AG04449 (cell line): ENCODE measurements around the gene LARGE1.

Source experiments
- CTCF ChIA-PET: fragments of 350-600 bp; formaldehyde crosslinking; extraction: SDS; loops from one replicate; lab custom pipeline; 2021; ENCODE audit warnings: antibody characterized with exemption; lab: Yijun Ruan, JAX
- POLR2A ChIA-PET: fragments of 400-600, 350-600 bp; formaldehyde crosslinking; extraction: SDS; loops from one replicate; lab custom pipeline; 2020; ENCODE audit warnings: antibody characterized with exemption, inconsistent platforms; lab: Yijun Ruan, JAX
- DNase-seq: peaks from one replicate; pipeline ENCODE4 v3.0.0-alpha.2; 2010; ENCODE audit warnings: low read depth, low spot score
- H3K4me3 ChIP-seq: 2 replicates; pipeline ENCODE4 v1.5.1; 2011; ENCODE audit warnings: low read depth, mild to moderate bottlenecking, control low read depth, low read length
- CTCF ChIP-seq: IDR thresholded peaks from one replicate; pipeline ENCODE4 v1.5.1; 2011; ENCODE audit warnings: mild to moderate bottlenecking, moderate library complexity, low read length, control low read depth, inconsistent platforms; ENCODE audit not compliant: insufficient read depth; ENCODE audit errors: missing control alignments

Gene LARGE1

DNA sequence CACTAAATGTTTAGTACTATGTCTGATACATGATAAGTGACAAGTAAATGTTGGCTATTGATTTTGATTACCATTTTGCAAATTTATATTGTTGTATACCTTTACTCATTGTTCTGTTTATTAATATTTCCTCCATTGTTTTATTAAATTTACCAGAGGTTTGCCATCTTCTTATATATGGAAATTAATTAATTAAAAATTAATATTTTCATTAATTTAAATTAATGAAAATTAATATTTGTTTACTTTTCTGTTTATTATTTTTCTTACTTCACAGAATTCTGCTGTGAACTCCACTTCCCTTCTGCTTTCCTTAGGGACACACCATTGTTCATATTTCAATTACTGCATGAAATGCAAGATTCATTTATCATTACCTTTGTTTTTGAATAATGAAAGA, 331.0 kb downstream of the LARGE1 start:
- no peak for DNase-seq
- ChIA-PET CTCF (no interaction called here), POLR2A (no interaction called here)
- TF ChIP-seq CTCF: no peak
- H3K4me3 ChIP-seq: no peak overlapping the region

GRCh38 chr22:33588860-33589259, 331.4 kb downstream of the LARGE1 start:
- H3K4me3 ChIP-seq: no peak overlapping the region
- TF ChIP-seq CTCF: no peak
- POLR2A ChIA-PET: no interaction called here
- no peak for DNase-seq
- CTCF ChIA-PET: interaction anchor here (0.8 kb wide), 1 partner anchor 9 kb away, joined by 4 read pairs; no protein-coding TSS in a partner anchor

DNA sequence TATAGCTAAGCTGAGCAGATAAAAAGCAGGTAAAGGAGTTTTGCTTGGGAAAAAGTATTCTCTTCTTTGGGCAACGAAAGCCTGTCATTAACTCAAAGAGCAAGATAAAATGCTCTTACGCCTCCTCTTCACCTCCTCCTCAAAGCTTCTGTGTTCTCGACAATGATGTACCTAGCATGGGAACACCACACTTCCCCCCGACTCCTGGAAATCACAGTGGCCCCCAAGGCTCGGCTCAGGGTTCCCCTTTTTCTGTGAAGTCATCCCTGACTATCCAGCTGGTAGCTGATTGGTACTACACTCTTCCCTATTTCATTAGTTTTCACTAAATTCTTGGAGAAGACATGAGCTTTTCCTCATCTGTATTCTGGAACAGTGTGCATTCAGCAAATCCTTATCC, 336.1 kb downstream of the LARGE1 start:
- TF ChIP-seq CTCF: no peak
- H3K4me3 ChIP-seq: no peak overlapping the region
- CTCF ChIA-PET: interaction anchor here (4.0 kb wide), 1 partner anchor 282 kb away, joined by 18 read pairs; no protein-coding TSS in a partner anchor
- no peak for DNase-seq
- POLR2A ChIA-PET: no interaction called here

DNA sequence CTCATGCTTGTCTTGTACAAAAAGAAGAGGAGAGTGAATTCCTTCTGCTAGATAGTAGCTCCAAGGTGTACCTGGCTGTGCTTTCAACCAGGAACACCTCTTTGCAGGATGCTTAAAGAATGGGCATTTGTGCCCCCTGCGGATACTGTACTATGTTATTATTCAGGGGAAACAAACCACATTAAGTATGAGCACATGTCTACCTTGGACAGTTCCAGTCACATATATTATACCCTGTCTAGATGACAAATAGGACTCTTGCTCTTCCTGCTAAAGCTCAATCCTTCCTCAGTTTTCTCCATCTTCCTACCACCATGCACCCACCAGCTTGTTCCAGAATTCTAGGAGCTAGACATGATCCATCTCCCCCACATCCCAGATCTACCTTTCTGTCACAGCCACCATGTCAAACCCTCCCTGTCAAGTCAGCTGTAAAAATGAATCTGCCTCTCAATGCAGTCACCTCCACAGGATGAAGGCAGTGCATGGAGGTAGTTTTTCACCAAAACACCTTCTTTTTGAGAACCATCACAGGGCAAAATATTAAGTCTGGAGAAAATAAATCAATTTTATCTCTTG, 337.4 kb downstream of the LARGE1 start:
- no peak for DNase-seq
- POLR2A ChIA-PET: no interaction called here
- H3K4me3 ChIP-seq: no peak overlapping the region
- no peak for TF ChIP-seq CTCF
- CTCF ChIA-PET: interaction anchor here (0.7 to 4.0 kb wide), 2 partner anchors 10 to 280 kb away, joined by 3 to 18 read pairs; no protein-coding TSS in a partner anchor

DNA sequence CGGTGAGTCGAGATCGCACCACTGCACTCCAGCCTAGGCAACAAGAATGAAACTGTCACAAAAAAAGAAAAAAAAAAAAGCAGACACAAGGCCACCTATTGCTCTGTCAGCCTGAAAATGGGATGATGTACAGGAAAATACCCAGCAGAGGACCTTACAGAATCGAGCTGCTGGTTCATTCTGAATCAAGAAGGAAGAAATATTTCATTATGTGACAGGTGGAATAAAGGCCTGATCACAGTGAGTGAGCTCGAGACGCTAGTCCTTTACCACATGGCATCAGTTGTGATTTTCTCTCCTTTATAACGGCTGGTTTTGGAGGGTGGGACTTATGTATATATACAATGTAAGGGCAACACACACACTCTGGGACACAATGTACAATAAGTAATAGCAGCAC, 340.0 kb downstream of the LARGE1 start:
- POLR2A ChIA-PET: no interaction called here
- H3K4me3 ChIP-seq: no peak overlapping the region
- no peak for DNase-seq
- CTCF ChIA-PET: interaction anchor here (0.7 to 3.4 kb wide), 14 partner anchors 8 to 280 kb away, joined by 3 to 42 read pairs (median 4); no protein-coding TSS in a partner anchor
- TF ChIP-seq CTCF: no peak

GRCh38 chr22:33579448-33580093, 340.7 kb downstream of the LARGE1 start:
- TF ChIP-seq CTCF: peak; percentile 91
- DNase-seq: no peak
- ChIA-PET CTCF (interaction anchor here (0.7 to 3.4 kb wide), 21 partner anchors 9 to 284 kb away, joined by 3 to 42 read pairs (median 4); no protein-coding TSS in a partner anchor), POLR2A (no interaction called here)
- no peak overlapping the region for H3K4me3 ChIP-seq
